GM12874 (cell line): ENCODE results near the gene CDCA5.

Experiments
- CTCF ChIP-seq: IDR thresholded peaks from 2 replicates; pipeline ENCODE4 v1.5.1; 2011; ENCODE audit warnings: low read depth, mild to moderate bottlenecking, control low read depth, low read length, moderate library complexity; ENCODE audit not compliant: insufficient read depth

Gene CDCA5

DNA sequence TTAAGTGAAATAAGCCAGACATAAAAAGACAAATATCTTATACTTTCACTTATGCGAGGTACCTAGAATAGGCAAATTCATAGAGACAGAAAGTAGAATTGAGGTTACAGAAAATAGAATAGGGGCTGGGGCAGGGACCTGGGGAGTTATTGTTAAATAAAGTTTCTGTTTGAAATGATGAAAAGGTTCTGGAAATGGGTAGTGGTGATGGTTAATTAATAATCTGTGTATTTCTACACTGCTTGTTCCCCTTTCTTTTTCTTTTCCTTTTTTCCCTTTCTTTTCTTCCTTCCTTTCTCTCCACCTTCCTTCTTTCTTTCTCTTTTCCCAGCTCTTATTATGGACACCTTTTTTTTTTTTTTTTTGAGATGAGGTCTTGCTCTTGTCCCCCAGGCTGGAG, 28.3 kb downstream of the CDCA5 start:
- no peak for TF ChIP-seq CTCF

DNA sequence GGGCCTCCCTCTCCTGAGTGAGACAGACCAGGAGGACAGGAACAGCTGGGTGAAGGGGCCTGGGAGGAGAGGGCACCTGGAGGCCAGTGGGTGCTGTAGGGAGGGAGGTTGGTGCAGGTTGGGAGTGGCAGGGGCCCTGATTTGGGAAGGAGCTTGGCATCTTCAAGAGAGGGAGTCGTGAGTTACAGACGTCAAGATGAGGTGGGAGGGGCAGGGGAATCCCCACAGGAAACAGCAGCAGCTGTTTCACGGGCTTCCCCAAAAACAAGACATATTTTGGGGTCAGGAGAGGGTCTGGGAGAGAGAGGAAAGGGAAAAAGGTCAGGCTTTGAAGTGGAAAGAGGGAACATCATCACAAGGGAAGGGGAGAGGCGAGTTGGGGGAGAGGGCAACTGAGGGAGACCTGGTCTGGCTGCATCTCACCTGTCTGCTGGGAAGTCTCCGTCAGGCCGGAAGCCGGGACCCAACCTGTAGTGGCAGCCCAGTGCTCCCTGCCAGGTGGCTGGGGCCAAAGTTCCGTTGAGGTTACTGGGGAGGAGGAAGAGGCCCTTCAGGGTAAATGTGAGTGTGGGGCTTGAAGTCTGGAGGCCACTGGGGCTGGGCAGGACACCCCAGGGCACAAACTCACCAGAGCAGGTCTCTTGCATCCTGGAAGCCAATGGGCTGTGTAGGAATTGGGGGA, 29.9 kb downstream of the CDCA5 start:
- no peak for TF ChIP-seq CTCF

DNA sequence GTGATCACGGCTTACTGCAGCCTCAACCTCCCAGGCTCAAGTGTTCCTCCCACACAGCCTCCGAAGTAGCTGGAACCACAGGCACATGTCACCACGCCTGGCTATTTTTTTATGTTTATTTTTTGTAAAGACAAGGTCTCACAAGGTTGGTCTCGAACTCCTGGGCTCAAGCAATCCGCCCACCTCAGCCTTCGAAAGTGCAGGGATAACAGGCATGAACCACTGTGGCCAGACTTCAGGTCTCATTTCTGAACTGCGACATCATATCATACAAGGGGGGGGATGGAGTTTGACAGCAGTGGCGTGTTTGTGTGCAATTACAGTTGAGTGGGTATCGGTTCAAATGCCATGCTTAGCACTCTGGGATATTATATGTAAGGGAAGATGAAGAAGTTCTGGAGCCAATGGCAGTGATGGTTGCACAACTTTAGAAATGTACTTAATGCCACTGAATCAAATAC, 32.4 kb downstream of the CDCA5 start:
- TF ChIP-seq CTCF, result no peak

- TF ChIP-seq CTCF, result no peak
Measured at GRCh38 chr11:65047581-65048422, 36.0 kb downstream of the CDCA5 start.

DNA sequence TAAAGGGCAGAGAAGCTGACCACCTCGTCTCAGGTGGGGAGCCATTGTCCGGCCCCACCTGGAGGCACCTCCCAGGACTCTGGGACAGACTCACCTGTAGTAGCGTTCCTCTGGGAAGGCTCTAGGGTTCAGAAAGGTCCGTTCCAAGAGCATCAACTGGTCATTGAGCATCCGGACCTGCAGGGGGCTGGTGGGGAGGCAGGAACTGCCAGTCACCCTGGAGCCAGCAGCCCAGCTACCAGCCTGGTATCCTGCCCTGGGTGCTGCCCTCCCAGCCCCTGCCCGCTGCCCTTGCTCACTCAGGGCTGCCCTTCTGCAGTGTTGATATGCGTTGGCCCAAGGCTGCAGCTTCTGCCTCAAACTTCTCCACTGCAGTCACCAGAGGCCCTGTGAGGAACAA, 38.1 kb downstream of the CDCA5 start:
- TF ChIP-seq CTCF, result no peak

- no peak for TF ChIP-seq CTCF
Measured at GRCh38 chr11:65045061-65045460, 38.8 kb downstream of the CDCA5 start.

DNA sequence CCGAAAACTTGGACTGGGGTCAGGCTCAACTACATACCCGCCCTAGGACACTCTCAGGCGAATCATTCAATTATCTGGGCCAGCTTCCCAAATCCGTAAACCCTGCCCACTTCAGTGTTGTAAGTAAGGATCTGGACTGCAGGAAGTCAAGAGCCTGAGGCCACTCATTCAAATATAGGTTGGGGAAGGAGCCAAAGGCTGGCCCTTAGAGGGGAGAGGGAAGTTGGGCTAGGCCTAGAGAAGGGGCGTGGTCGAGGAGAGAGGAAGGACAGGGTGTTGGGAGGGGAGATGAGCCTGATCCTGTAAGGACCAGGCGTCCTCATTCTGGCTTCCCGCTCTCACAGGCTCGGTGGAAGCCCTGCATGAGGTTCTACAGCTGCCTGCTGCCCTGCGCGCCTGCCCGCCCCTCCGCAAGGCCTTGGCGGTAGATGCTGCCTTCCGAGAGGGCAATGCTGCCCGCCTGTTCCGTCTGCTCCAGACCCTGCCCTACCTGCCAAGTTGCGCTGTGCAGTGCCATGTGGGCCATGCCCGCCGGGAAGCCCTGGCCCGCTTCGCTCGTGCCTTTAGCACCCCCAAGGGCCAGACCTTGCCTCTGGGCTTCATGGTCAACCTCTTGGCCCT, 39.8 kb downstream of the CDCA5 start:
- TF ChIP-seq CTCF, result no peak
